Putamen (tissue), 1 donor: Measurements from ENCODE around the gene AGRN.

Experiments used
- DNase-seq: peaks from one replicate; pipeline ENCODE4 v3.0.0-alpha.2; 2016; ENCODE audit warnings: low spot score

Gene AGRN

DNA sequence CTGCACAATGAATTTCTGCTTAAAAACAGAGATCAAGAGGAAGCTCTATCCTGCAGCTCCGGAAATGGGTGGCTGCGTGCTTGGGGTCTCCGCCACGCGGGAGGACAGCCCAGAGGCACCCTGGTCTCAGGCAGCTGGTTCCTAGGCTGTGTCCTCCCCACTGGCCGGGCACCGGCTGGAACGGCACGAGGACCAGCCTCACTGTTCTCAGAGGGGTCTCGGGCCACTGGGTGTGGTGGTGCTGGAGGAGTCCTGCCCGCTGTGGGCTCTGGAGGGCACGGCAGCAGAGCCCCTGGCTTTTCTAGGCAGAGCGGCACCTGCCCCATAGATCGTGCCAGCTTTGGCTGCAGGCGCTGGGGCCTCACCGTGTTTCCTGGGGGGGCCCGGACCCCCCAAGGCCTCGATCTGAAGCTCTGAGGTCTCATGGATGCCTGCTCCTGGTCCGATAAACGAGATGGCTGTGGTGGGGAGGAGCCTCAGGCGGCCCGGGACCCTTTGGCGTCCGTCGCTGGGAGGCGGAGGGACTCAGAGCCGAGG lies 62.4 kb downstream of the AGRN start:
- DNase-seq, result no peak

DNA sequence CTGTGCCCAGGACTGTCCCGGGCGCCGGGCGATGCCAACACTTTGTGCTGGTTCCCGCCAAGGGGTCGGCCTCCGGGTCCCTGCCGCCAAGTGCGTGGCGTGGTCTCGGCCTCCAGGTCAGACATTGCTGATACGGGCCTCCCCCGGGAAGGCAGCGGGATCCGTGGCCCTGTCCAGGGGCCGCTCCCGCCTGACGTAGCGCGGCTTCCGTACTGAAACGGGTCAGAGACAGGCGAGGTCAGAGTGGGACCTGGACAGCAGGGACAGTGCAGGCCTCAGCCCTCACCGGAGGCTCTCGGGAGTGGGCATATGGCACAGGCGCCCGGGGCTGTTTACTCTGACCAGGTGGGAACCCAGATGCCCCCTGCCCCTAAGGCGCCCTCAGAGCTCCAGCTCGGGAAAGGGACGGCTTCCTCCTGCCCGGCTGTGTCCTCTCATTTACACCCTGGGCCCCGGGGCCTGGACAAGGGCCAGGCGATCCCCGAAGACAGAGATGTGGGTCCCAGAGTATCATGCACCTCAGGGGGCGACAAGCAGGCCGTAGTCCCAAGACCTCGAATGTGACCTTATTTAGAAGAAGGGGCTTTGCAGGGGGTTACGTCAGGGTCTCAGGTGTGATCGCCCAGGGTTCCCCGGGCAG lies 63.0 kb downstream of the AGRN start:
- no peak for DNase-seq

DNA sequence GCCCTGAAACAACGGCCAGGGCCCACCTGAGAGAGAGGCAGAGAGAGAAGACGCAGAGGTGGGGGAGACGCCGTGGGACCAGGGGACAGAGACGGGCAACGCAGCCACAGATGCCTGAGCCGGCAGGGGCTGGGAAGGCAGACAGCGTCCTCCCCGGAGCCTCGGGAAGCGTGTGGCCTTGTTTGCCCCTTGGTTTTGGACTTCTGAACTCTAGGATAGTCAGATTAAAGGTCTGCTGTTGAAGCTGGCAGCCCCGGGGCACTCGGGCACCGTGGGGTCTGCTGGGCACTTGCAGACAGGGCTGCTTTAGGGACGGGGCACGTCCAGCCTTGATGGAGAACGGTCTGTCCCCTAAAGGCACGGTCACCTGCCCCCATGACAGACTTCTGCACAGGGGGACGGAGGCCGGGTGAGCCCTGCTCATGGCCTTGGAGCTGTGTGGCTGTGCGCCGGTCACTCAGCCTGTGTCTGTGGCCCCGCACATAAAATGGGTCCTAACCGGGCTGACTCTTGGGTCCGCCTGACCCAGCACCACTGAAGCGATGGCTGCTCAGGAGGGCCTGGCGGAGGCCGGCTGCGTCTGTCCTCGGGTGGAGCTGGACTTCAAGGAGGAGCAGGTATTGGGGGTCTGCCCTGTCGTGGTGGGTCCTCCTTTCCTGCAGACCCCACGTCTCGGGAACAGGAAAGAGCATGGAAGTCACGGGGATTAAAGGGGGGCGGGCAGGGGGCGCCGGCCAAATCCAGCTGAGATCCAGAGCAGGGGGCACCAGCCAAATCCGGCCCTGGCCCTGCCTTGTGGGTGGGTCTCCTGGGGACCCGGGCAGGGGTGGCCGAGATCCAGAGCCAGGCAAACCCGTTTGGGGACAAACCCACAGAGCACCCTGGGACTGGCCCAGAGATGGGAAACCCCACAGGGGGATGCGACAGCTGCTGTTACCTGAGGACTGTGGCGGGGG lies 63.8 kb downstream of the AGRN start:
- no peak for DNase-seq

DNA sequence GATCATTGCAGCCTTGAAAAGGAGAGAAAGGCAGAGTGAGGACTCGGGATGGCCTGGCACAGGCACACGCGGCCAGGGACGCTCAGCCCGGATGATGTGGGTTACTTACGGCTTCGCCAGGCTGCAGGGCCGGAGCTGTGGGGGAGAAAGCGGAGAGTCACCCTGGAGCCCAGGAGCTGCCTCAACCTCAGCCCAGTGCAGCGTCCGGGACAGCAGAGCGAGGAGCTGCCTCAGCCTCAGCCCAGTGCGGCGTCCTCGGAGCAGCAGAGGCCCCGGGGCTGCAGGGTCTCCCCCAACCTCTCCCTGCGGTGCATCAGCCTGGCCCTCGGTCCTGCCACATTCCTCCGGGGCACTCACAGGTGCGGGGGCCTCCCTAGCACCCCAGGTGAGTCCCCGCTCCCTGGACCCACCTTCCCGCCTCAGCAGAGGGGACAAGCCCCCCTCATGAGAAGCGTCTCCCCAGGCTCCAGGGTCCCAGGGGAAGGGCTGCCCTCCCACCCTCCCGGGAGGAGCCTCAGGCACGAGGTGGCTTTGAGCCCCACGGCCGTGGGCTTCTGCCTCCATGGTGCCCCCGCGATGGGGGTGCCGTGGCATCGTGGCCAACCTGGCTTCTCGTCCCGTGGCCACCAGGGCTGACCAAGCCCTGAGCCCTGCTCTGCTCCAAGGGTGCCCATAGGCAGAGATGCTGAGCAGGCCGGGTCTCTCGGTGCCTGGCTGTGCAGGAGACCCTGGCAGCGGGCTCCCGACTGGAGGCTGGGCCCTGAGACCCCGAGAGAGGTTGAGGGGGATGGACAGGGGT lies 64.7 kb downstream of the AGRN start:
- DNase-seq, result no peak

DNA sequence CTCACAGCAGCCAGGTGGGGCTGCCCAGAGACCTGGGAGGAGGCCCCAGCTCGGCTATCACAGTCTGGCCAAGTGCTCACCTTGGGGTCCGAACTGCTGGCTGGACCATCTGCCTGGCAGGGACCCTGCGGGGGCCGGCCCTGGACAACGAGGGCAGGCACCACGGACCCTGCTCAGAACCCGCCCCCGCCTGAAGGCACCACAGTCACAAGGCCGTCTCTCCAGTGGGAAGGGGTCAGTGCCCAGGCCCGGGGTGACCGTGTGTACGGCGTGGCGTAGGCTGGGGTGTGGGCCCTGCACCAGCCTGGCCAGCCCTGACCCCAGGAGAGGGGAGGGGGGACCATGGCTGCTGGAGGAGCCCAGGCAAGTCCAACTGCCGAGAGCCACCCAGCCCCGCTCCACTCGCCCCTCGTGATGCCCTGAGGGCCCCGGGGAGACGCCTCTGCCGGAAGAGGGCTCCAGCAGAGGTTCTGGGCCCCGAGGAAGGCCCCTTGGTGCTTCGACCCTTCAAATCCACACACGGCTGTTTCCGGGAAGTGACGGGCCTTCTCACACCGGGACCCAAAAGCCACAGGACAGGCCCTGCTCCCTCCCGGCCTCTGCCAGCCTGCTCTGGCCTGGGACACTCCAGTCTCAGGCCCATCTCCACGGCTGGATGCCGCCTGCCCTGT lies 65.4 kb downstream of the AGRN start:
- DNase-seq, result no peak

DNA sequence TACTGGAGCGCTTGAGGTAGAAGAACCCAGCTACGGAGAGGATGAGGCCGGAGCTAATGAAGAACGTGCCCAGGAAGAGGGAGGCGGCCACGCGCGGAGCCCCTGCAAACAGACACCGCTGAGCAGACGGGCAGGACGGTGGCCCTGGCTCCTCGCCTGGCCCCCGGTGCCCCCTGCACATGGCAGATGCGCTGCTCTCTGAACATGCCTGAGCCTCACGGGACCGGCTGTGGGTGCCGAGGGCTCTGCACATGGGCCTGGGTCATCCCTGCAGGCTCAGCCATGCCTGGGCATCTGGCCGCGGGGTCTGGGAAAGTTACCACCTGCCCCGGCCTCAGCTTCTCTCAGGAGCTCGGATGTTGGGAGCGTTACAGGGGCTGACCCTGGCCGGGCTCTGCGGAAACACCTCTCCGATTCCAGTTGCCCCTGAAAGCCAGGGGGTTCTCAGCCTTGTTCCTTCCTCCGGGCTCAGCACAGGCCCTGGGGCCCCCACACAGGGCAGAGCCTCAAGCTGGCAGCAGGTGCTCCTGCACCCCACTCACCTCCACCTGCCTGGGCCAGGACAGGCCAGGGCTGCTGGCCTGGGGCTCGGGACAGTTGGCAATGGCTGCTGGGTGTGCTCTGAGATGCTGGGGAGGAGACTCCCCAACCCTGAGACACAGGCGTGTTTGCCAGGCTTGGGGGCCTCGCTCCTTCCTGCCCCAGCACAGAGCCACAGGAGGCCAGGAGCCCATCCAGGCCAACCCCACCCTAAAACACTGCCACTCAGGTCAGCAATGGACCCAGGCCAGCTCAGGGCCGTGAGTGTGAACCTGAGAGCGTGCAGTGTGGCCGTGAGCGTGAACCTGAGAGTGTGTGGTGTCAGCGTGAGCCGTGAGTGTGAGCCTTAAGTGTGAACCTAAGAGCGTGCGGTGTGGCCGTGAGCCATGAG lies 66.3 kb downstream of the AGRN start:
- no peak for DNase-seq

DNA sequence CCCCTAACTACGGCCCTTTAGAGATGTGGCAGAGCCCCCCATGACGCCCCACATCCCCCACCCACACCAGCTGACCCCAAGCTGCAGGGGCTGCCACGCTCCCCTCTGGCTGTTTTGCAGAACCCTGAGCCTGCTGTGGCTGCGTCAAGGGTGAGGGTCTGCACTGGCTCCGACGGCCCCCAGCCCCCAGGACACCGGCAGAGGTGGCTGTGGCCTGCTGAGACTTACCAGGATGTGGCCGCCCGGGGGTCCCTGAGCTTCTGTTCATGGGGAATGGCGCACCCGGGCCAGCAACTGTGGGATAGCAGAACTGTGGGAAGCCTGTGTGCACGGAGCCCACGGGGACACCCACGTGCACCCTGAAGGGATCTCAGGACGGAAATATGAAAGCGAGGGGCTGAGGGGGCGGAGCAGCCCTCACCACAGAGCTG lies 67.0 kb downstream of the AGRN start:
- DNase-seq, result no peak

DNA sequence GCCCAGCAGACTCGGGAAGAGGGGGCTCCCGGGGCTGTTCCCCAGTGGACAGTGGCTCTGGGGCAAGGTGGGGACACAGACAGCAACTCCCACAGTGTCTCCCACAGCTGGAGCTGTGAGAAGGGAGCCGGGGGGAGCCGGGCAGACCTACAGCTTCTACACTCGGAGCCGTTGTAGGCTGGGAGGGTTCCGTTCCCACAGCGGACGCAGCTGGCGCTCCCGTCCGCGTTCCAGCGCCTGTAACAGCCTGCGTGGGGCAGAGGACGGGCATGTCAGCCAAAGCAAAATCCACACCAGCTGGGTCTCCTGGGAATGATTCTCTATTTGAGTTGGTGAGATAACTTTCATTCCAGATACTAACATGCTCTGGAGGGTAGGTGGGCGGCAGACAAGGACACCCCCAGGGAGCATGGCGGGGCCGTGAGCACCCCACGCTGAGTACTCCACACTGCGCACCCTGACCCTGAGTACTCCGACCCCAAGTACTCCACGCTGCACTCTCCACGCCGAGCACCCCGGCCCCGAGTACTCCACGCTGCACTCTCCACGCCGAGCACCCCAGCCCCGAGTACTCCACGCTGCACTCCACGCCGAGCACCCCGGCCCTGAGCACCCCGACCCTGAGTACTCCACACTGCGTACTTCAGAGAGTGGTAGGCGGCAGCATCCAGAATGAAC lies 67.6 kb downstream of the AGRN start:
- DNase-seq, result no peak

DNA sequence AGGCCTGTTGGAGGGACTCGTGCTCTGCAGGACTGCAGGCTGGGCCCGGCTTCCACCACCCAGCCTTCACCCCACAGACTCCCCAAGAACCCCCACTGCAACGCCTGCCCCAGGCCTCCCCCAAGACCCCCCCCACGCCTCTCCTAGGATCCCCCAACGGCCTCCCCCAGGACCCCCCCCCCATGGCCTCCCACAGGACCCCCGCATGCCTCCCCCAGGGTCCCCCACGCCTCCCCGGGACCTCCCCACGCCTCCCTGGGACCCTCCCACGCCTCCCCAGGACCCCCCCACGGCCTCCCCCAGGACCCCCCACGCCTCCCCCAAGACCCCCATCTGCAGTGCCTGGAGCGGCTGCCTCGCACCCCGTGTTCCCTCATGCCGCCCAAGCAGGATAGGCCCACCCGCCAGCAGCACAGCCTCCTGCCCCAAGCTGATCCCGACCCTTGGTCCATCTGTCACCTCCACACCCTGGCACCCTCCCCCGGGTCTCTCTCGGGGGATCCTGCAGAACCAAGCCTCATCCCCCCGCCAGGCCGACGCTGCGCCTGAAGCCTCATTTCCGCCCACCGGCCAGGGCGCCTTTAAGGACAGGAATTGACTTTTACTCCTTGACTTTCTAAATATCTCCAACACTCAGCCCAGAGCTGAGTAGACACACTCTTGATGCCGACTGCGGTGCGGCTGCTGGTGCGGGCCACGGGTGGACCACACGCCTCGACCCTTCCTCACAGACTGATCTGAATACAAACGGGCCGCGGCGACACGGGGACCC lies 68.3 kb downstream of the AGRN start:
- no peak for DNase-seq

DNA sequence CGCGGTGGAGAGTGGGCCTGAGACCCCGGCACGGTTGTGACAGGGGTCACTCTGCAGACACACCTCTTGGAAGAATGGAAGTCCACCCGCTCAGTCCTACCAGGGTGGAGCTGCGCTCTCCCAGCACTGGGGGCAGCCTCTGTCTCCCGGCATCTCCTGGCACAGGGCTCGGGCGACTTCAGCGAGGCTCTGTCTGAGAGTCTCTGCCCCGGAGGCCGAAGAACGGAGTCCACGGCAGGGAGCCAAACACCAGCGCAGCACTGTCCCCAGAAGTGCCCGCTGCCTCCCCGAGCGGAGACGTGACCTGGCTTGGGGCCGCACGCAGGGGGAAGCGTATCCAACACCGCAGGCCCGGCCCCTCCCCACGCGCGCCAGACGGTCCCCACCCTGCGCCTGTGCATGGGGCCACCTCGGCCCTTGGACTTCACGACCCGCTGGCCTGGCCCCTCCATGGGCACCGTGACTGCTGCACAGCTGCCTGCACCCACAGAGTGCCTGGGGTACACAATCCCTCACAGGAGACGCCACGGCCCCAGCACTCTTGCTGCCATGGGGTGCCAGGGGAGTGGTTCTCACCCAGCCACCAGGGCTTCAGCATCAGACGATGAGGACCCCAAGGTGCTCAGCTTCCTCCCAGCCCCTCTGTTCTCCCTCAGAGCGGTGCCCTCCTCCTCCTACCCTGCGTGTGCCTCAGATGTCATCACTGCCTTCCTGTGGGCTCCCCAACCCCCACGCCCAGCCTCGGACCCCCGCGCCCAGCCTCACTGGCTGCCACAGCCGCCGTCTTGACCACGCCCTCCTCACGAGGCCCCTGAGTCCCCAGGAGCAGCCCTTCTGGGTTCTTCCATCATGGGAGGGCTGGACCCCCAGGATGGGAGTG lies 69.1 kb downstream of the AGRN start:
- no peak for DNase-seq

DNA sequence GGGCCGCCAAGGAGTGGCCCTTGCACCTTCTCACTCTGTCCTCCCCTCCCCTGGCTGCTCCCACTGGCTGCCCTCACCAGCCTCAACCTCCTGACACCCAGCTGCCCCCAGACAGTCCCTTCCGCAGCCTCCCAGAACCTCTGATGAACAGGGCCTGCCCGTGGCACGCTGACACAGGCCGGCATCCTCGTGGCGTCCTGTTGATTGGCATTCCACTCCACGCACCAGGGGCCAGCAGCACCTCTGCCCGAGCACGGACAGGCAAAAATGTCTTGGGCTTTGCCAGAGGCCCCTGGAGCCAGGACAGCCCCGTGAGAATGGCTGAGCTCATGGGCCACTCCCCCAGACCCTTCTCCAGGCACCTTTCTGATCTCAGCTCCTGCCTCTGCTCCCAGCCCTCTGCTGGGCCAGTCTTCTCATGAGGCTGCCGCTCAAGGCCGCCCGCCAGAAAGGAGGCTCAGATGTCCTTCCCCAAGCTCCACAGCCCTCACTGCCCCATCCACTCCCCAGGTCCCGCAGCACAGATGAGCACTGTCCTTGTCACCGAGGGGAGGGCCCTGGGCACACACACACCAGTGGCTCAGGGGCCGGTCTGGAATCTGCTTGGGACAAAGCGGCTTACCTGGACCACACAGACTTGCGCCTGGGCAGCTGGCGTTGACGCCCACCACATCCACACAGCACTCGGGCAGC lies 70.0 kb downstream of the AGRN start:
- no peak for DNase-seq

DNA sequence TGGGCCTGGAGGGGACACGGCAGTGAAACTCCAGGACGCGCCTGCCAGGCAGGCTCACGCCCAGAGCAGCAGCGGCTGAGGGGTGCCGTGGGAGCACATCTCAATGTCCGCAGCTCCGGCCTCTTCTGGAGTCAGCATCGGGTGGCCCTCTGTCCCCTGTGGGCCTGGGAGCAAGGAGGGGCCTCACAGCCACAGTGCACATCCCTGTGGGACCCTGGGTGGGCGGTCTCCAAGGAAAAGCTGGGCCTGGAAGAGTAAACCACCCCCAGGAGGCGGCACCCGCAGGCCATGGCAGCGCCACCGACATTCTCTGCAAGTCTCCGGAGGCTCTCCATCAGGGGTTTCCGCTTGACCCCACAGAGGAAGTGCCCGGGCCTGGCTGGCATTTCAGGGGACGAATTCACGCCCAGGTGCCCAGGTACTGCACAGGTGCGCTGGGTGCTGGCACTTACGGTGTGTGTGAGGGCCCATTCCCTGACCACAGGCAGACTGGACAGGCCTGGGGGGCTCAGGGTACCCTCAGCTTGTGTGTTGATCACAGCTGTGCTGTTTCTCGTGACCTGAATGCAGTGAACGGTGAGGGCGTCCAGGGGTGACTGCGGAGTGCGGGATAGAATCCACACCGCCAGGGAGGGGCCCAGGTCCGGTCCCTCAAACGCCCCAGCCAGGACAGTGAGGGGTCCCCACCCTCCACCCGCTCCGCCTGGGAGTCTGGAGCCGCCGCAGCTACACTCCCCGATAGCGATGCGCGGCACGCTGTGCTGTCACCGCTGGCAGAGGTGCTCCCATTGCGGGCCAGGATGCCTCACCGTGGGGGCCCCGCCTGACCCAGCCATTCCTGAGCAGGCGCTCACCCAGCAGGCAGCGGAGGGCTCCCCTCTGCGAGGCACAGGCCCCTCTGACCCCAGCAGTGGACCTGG lies 70.8 kb downstream of the AGRN start:
- no peak for DNase-seq

DNA sequence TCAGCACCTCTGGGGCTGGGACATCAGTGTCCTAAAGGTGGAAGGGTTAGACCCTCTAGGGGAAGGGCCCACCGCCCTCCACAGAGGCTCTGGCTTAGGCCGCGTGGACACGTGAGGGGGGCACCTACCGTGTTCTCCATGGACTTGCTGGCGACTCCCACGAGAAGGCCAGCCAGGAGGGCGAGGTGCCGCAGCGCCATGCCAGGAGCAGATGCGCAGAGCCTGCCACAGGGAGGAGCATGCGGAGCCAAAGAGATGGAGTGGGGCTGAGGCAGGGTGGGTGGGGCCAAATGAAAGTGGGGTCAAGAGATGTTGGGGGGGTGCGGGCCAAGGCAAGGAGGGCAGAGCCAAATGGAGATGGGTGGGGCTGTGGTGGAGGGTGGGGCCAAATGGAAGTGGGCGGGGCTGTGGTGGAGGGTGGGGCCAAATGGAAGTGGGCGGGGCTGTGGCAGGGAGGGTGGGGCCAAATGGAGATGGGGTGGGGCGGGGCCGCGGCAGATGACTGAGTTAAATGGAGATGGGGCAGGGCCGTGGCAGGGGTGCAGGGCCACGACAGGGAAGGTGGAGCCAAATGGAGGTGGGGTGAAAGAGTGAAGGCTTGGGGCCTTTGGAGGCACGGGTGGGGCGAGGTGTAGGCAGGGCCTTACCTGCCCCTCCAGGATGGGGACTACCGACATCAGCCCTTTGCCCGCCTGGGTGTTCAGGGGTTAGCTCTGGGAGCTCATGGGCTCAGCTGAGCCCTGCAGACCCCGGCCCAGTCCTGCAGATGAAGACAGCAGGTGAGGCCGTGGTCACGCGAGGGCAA lies 71.6 kb downstream of the AGRN start:
- DNase-seq, result no peak

DNA sequence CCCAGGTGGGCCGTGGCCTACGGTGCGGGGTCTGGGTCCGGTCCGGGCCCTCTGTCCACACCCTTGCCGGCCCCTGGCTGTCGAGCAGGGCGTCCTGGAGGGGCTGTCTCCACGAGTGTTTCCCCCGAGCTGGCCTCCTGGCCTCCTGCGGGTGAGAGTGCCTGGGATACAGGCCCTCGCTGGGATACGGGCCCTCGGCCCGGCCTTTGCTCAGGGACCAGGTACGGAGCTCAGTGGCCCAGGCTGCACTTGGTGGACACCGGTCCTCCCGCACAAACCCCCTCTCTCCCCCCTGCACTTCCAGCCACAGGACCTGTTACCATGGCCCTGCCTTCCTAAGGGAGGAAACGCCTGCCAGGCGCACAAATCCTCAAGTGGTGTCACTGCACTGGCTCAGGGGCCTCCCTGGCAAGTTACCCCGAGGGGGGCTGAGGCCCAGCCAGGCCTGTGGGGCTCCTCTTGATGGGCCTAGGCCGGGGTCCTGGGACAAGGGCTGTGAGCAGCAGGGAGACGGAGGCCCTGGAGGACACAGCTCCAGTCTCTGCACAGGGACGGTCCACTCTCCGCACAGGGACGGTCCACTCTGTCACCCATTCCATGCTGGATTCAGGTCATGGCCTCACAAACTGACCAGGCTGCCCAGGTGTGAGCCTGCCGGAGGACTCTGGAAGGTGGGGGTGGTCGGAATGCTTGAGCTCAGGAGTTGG lies 72.4 kb downstream of the AGRN start:
- no peak for DNase-seq
